ENCODE results near the gene ZCCHC24.

DNA sequence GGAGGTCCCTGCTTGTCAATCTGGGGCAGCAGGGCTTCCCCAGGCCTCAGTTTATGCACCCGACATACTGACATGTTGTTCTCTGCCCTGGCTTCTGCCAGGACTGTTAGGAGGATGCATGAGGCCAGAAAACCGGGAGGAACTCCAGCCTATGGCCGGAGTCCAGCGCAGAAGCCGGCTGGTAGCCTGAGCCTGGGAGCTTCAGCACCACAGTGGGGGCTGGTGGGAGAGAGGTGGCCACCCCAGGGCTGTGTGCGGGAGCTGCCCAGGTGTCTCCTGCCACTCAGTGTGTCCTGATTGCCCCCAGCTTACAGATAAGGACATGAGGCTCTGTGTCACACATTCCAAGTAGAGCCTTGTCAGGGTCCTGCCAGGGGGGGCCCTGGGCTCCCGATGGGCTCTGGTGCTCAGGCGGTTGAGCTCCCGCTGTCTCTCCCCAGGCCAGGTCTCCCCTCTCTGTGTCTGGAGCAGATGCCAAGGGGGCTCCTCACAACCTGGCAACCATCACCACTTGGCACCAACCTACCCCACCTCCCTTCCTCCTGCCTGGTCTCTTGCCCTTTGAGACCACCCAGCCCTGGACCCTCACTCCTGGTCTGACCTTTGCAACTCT is 65.8 kb downstream of the ZCCHC24 start:
- TF ChIP-seq, protein P1, sequence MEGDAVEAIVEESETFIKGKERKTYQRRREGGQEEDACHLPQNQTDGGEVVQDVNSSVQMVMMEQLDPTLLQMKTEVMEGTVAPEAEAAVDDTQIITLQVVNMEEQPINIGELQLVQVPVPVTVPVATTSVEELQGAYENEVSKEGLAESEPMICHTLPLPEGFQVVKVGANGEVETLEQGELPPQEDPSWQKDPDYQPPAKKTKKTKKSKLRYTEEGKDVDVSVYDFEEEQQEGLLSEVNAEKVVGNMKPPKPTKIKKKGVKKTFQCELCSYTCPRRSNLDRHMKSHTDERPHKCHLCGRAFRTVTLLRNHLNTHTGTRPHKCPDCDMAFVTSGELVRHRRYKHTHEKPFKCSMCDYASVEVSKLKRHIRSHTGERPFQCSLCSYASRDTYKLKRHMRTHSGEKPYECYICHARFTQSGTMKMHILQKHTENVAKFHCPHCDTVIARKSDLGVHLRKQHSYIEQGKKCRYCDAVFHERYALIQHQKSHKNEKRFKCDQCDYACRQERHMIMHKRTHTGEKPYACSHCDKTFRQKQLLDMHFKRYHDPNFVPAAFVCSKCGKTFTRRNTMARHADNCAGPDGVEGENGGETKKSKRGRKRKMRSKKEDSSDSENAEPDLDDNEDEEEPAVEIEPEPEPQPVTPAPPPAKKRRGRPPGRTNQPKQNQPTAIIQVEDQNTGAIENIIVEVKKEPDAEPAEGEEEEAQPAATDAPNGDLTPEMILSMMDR (IDR thresholded peaks at IDR 0.05), result no peak
- no peak for TF ChIP-seq POLR2A (IDR thresholded peaks at IDR 0.05)
